Liver (tissue), 9 donors: ENCODE results near the gene WDR86. TPM values are rescaled to one million over a fixed set of nuclear protein-coding genes. Genes with fewer than 3 reads are reported as not detected.
A peak's percentile ranks its signal among the peaks of the same experiment; 100 is the strongest.

Source experiments
- DNase-seq: peaks from one replicate; pipeline ENCODE4 v3.0.0-alpha.2; 2017; ENCODE audit warnings: low spot score
- H3K27ac ChIP-seq, 2 donors: one replicate each; pipeline ENCODE4 v1.7.0; 2013; ENCODE audit warnings: inconsistent platforms in 2 of 2, low read length in 2 of 2, control low read depth in 1 of 2, low read depth in 1 of 2, mild to moderate bottlenecking in 1 of 2
- H3K27me3 ChIP-seq, 4 donors: one replicate each; pipeline versions ENCODE4 v1.6.1 to v1.7.0; 2013; ENCODE audit warnings: low read length in 3 of 4, inconsistent platforms in 1 of 4, mild to moderate bottlenecking in 1 of 4, moderate library complexity in 1 of 4; ENCODE audit not compliant: control insufficient read depth in 4 of 4, insufficient read depth in 4 of 4
- H3K36me3 ChIP-seq, 4 donors: one replicate each; pipeline versions ENCODE4 v1.6.1 to v1.7.0; 2013; ENCODE audit warnings: low read length in 3 of 4, mild to moderate bottlenecking in 3 of 4, low read depth in 1 of 4, moderate library complexity in 1 of 4; ENCODE audit not compliant: control insufficient read depth in 4 of 4, insufficient read depth in 3 of 4
- H3K4me1 ChIP-seq, 4 donors: one replicate each; pipeline versions ENCODE4 v1.6.1 to v1.7.0; 2013; ENCODE audit warnings: low read length in 3 of 4, mild to moderate bottlenecking in 3 of 4, moderate library complexity in 1 of 4; ENCODE audit not compliant: control insufficient read depth in 4 of 4, insufficient read depth in 4 of 4
- H3K4me3 ChIP-seq, 3 donors: one replicate each; pipeline versions ENCODE4 v1.6.1 to v1.7.0; 2013; ENCODE audit warnings: low read length in 3 of 3, control low read depth in 1 of 3, low read depth in 1 of 3, mild to moderate bottlenecking in 1 of 3
- H3K9ac ChIP-seq, 2 donors: one replicate each; pipeline ENCODE4 v1.7.0; 2013; ENCODE audit warnings: low read length in 2 of 2, mild to moderate bottlenecking in 2 of 2, moderate library complexity in 2 of 2, control low read depth in 1 of 2, low read depth in 1 of 2
- H3K9me3 ChIP-seq, 4 donors: one replicate each; pipeline versions ENCODE4 v1.6.1 to v1.7.0; 2013; ENCODE audit warnings: low read length in 3 of 4; ENCODE audit not compliant: control insufficient read depth in 4 of 4
- ATF3 ChIP-seq: IDR thresholded peaks from 2 replicates; pipeline ENCODE4 v1.6.1; 2016; ENCODE audit warnings: antibody characterized with exemption
- CTCF ChIP-seq: fragments of 150-350 bp; IDR thresholded peaks from 2 replicates; pipeline ENCODE4 v1.5.1; 2017; ENCODE audit warnings: improper control_type of control experiment, low read depth, low read length; ENCODE audit not compliant: missing input control
- EGR1 ChIP-seq, 2 donors: IDR thresholded peaks; 2 replicates each; pipeline ENCODE4 v1.6.1; 2016 to 2018; ENCODE audit warnings: antibody characterized with exemption in 2 of 2, low read depth in 2 of 2
- FOXA1 ChIP-seq: IDR thresholded peaks from 2 replicates; pipeline ENCODE4 v1.6.1; 2016; ENCODE audit warnings: antibody characterized with exemption
- FOXA2 ChIP-seq: IDR thresholded peaks from 2 replicates; pipeline ENCODE4 v1.6.1; 2016; ENCODE audit warnings: antibody characterized with exemption
- GABPA ChIP-seq, 2 donors: IDR thresholded peaks in 1 of 2; conservative IDR thresholded peaks in 1 of 2; 2 replicates each; pipeline ENCODE4 v1.6.1; 2016; ENCODE audit warnings: antibody characterized with exemption in 2 of 2, mild to moderate bottlenecking in 1 of 2, moderate library complexity in 1 of 2
- HNF4A ChIP-seq, 2 donors: conservative IDR thresholded peaks; 2 replicates each; pipeline ENCODE4 v1.6.1; 2016; ENCODE audit warnings: antibody characterized with exemption in 2 of 2, mild to moderate bottlenecking in 2 of 2
- HNF4G ChIP-seq: IDR thresholded peaks from 2 replicates; pipeline ENCODE4 v1.6.1; 2016; ENCODE audit warnings: antibody characterized with exemption
- JUND ChIP-seq, 2 donors: IDR thresholded peaks; 2 replicates each; pipeline ENCODE4 v1.6.1; 2016; ENCODE audit warnings: antibody characterized with exemption in 2 of 2
- MAX ChIP-seq: IDR thresholded peaks from 2 replicates; pipeline ENCODE4 v1.6.1; 2016; ENCODE audit warnings: antibody characterized with exemption
- NR2F2 ChIP-seq: IDR thresholded peaks from 2 replicates; pipeline ENCODE4 v1.6.1; 2016; ENCODE audit warnings: antibody characterized with exemption
- REST ChIP-seq: IDR thresholded peaks from 2 replicates; pipeline ENCODE4 v1.6.1; 2016; ENCODE audit warnings: antibody characterized with exemption, mild to moderate bottlenecking
- RXRA ChIP-seq, 2 donors: IDR thresholded peaks; 2 replicates each; pipeline ENCODE4 v1.6.1; 2017 to 2018; ENCODE audit warnings: antibody characterized with exemption in 2 of 2, mild to moderate bottlenecking in 1 of 2
- SP1 ChIP-seq: IDR thresholded peaks from 2 replicates; pipeline ENCODE4 v1.6.1; 2018; ENCODE audit warnings: antibody characterized with exemption, mild to moderate bottlenecking
- YY1 ChIP-seq: IDR thresholded peaks from 2 replicates; pipeline ENCODE4 v1.6.1; 2016; ENCODE audit warnings: antibody characterized with exemption, mild to moderate bottlenecking
- WGBS: extraction: QIAGEN DNeasy Blood & Tissue Kit; methylation state at CpG from one replicate; pipeline ENCODE4 v1.1.7; 2013; 5-methylcytosine and 5-hydroxymethylcytosine counted together
- polyA plus RNA-seq, 2 donors: library from polyadenylated mRNA; stranded (reverse) in 1 of 2; unstranded in 1 of 2; fragments of 200-250 nt in 1 of 2; fragments of >200 nt in 1 of 2; fragmentation: Nextera tagmentation in 1 of 2; extraction: Ambion mirVana in 1 of 2; gene quantifications; one replicate each; pipeline versions ENCODE4 v1.2.1 to v1.2.3, GENCODE V29; 2013 to 2015
- total RNA-seq, 2 donors: library from RNA; depleted of rRNA; stranded (reverse); fragments of >200 nt; gene quantifications; one replicate each; pipeline ENCODE4 v1.2.3, GENCODE V29; 2014
- donor health status: healthy.
- donor health status: healthy.
- donor health status: healthy.
- donor health status: healthy.
- donor health status: healthy.

Gene WDR86
- total and polyA plus RNA-seq, 4 donors: 0.35 to 4.9 (median 0.77) TPM

GRCh38 chr7:151410405-151411390 is 860 bp upstream of the WDR86 start:
- no peak for DNase-seq
- WGBS: 30% methylated on average over 55 of the region's 55 CpGs
- H3K27me3 ChIP-seq: peaks cover 0 to 2% (median under 1%) of the 10 kb centered on the region in 4 donors
- H3K9ac ChIP-seq: no peak overlapping the region
- H3K9me3 ChIP-seq: no peaks in the 10 kb centered on the region
- H3K36me3 ChIP-seq: no peaks in the 10 kb centered on the region
- no peak overlapping the region for H3K27ac ChIP-seq
- no peak for TF ChIP-seq REST
- peaks cover 2 to 18% (median 12%) of the 10 kb centered on the region in 4 donors for H3K4me1 ChIP-seq
- H3K4me3 ChIP-seq: peak overlapping the region in 1 of 3 donors; percentile 36

GRCh38 chr7:151408839-151409666 is 785 bp downstream of the WDR86 start:
- TF ChIP-seq JUND (IDR thresholded peaks at IDR 0.05) (no peak), SP1 (peak; percentile 9)
- DNase-seq: no peak
- 16% methylated on average over 61 of the region's 61 CpGs for WGBS
- Histone ChIP-seq H3K9me3 (no peaks in the 10 kb centered on the region), H3K27me3 (peaks cover 0 to 2% (median under 1%) of the 10 kb centered on the region in 4 donors), H3K27ac (no peak overlapping the region), H3K4me3 (peak overlapping the region in 1 of 3 donors; percentile 36), H3K4me1 (peaks cover 8 to 26% (median 16%) of the 10 kb centered on the region in 4 donors), H3K36me3 (no peaks in the 10 kb centered on the region), H3K9ac (no peak overlapping the region)

GRCh38 chr7:151408498-151408838 is 1.4 kb downstream of the WDR86 start:
- WGBS: 80% methylated on average over 7 of the region's 7 CpGs
- Histone ChIP-seq H3K4me3 (no peak overlapping the region), H3K9ac (no peak overlapping the region), H3K4me1 (peaks cover 14 to 31% (median 21%) of the 10 kb centered on the region in 4 donors), H3K27me3 (peaks cover 0 to 2% (median under 1%) of the 10 kb centered on the region in 4 donors), H3K27ac (no peak overlapping the region), H3K36me3 (no peaks in the 10 kb centered on the region), H3K9me3 (no peaks in the 10 kb centered on the region)
- TF ChIP-seq JUND (IDR thresholded peaks at IDR 0.05) (no peak), GABPA (IDR thresholded peaks at IDR 0.05 in 1 of 2, conservative IDR thresholded peaks at IDR 0.05 in 1 of 2) (no peak), YY1 (no peak), MAX (no peak), NR2F2 (no peak), CTCF (no peak), EGR1 (IDR thresholded peaks at IDR 0.05; ENCODE audit: low read depth in 2 of 2) (no peak), SP1 (no peak), ATF3 (no peak), FOXA1 (no peak), HNF4A (conservative IDR thresholded peaks at IDR 0.05) (no peak), HNF4G (no peak), FOXA2 (no peak), RXRA (IDR thresholded peaks at IDR 0.05) (no peak)
- no peak for DNase-seq
